Duodenal mucosa (tissue), 2 donors: ENCODE data around the gene TEAD1.
A peak's percentile ranks its signal among the peaks of the same experiment; 100 is the strongest.

Experiments
- H3K27ac ChIP-seq: one replicate; pipeline ENCODE4 v1.7.0; 2013; ENCODE audit warnings: low read depth, low read length
- H3K27me3 ChIP-seq, 2 donors: one replicate each; pipeline ENCODE4 v1.7.0; 2013; ENCODE audit warnings: low read length in 2 of 2, control low read depth in 1 of 2; ENCODE audit not compliant: insufficient read depth in 2 of 2, control insufficient read depth in 1 of 2
- H3K36me3 ChIP-seq, 2 donors: one replicate each; pipeline ENCODE4 v1.7.0; 2013; ENCODE audit warnings: low read length in 2 of 2, control low read depth in 1 of 2; ENCODE audit not compliant: insufficient read depth in 2 of 2, control insufficient read depth in 1 of 2
- H3K4me1 ChIP-seq, 2 donors: one replicate each; pipeline ENCODE4 v1.7.0; 2013; ENCODE audit warnings: low read length in 2 of 2, control low read depth in 1 of 2; ENCODE audit not compliant: insufficient read depth in 2 of 2, control insufficient read depth in 1 of 2
- H3K4me3 ChIP-seq, 2 donors: one replicate each; pipeline ENCODE4 v1.7.0; 2013; ENCODE audit warnings: low read length in 2 of 2, low read depth in 1 of 2
- H3K9ac ChIP-seq, 2 donors: one replicate each; pipeline ENCODE4 v1.7.0; 2013; ENCODE audit warnings: low read length in 2 of 2, low read depth in 1 of 2
- H3K9me3 ChIP-seq, 2 donors: one replicate each; pipeline ENCODE4 v1.7.0; 2013; ENCODE audit warnings: low read length in 2 of 2, control low read depth in 1 of 2; ENCODE audit not compliant: control insufficient read depth in 1 of 2

Gene TEAD1

GRCh38 chr11:12853325-12853651 is 179.1 kb downstream of the TEAD1 start:
- no peaks in the 10 kb centered on the region for H3K36me3 ChIP-seq
- no peaks in the 10 kb centered on the region for H3K27me3 ChIP-seq
- H3K9me3 ChIP-seq, result no peaks in the 10 kb centered on the region
- no peak overlapping the region for H3K27ac ChIP-seq
- peaks cover 20 to 37% of the 10 kb centered on the region in 2 donors for H3K4me1 ChIP-seq
- peak overlapping the region in 1 of 2 donors; percentile 31 for H3K4me3 ChIP-seq
- no peak overlapping the region for H3K9ac ChIP-seq

- no peaks in the 10 kb centered on the region for H3K36me3 ChIP-seq
- peak overlapping the region in 1 of 2 donors; percentile 31 for H3K4me3 ChIP-seq
- H3K27ac ChIP-seq, result peak overlapping the region; percentile 43
- H3K9ac ChIP-seq, result peak overlapping the region in 1 of 2 donors; percentile 44
- no peaks in the 10 kb centered on the region for H3K27me3 ChIP-seq
- peaks cover 20 to 37% of the 10 kb centered on the region in 2 donors for H3K4me1 ChIP-seq
- H3K9me3 ChIP-seq, result no peaks in the 10 kb centered on the region
Measured at GRCh38 chr11:12853652-12854296, 179.6 kb downstream of the TEAD1 start.

GRCh38 chr11:12854297-12854661 is 180.1 kb downstream of the TEAD1 start:
- Histone ChIP-seq H3K4me1 (peaks cover 20 to 37% of the 10 kb centered on the region in 2 donors), H3K27ac (peak overlapping the region; percentile 43), H3K4me3 (peak overlapping the region; percentile 22 to 31), H3K36me3 (no peaks in the 10 kb centered on the region), H3K27me3 (no peaks in the 10 kb centered on the region), H3K9me3 (no peaks in the 10 kb centered on the region), H3K9ac (peak overlapping the region in 1 of 2 donors; percentile 44)

- Histone ChIP-seq H3K9ac (no peak overlapping the region), H3K27ac (no peak overlapping the region), H3K4me1 (peaks cover 20 to 37% of the 10 kb centered on the region in 2 donors), H3K36me3 (no peaks in the 10 kb centered on the region), H3K27me3 (no peaks in the 10 kb centered on the region), H3K9me3 (no peaks in the 10 kb centered on the region), H3K4me3 (no peak overlapping the region)
Measured at GRCh38 chr11:12854829-12855228, 180.6 kb downstream of the TEAD1 start.

- Histone ChIP-seq H3K27ac (no peak overlapping the region), H3K36me3 (no peaks in the 10 kb centered on the region), H3K9ac (no peak overlapping the region), H3K4me3 (no peak overlapping the region), H3K4me1 (peaks cover 20 to 37% of the 10 kb centered on the region in 2 donors), H3K9me3 (no peaks in the 10 kb centered on the region), H3K27me3 (no peaks in the 10 kb centered on the region)
Measured at GRCh38 chr11:12856338-12856737, 182.1 kb downstream of the TEAD1 start.

- H3K27me3 ChIP-seq, result no peaks in the 10 kb centered on the region
- H3K4me1 ChIP-seq, result peaks cover 20 to 37% of the 10 kb centered on the region in 2 donors
- H3K36me3 ChIP-seq, result no peaks in the 10 kb centered on the region
- H3K4me3 ChIP-seq, result no peak overlapping the region
- H3K9ac ChIP-seq, result no peak overlapping the region
- no peaks in the 10 kb centered on the region for H3K9me3 ChIP-seq
- no peak overlapping the region for H3K27ac ChIP-seq
Measured at GRCh38 chr11:12857572-12857971, 183.4 kb downstream of the TEAD1 start.

GRCh38 chr11:12859872-12860657 is 185.8 kb downstream of the TEAD1 start:
- peaks cover 0 to 12% of the 10 kb centered on the region in 2 donors for H3K4me1 ChIP-seq
- no peak overlapping the region for H3K9ac ChIP-seq
- H3K27ac ChIP-seq, result no peak overlapping the region
- H3K36me3 ChIP-seq, result no peaks in the 10 kb centered on the region
- no peak overlapping the region for H3K4me3 ChIP-seq
- H3K27me3 ChIP-seq, result no peaks in the 10 kb centered on the region
- no peaks in the 10 kb centered on the region for H3K9me3 ChIP-seq

GRCh38 chr11:12860827-12861226 is 186.6 kb downstream of the TEAD1 start:
- H3K27me3 ChIP-seq, result no peaks in the 10 kb centered on the region
- no peak overlapping the region for H3K4me3 ChIP-seq
- H3K9ac ChIP-seq, result no peak overlapping the region
- H3K4me1 ChIP-seq, result peaks cover 0 to 6% of the 10 kb centered on the region in 2 donors
- no peaks in the 10 kb centered on the region for H3K9me3 ChIP-seq
- no peak overlapping the region for H3K27ac ChIP-seq
- no peaks in the 10 kb centered on the region for H3K36me3 ChIP-seq

- H3K27ac ChIP-seq, result no peak overlapping the region
- no peaks in the 10 kb centered on the region for H3K9me3 ChIP-seq
- no peaks in the 10 kb centered on the region for H3K4me1 ChIP-seq
- no peak overlapping the region for H3K4me3 ChIP-seq
- H3K9ac ChIP-seq, result no peak overlapping the region
- H3K36me3 ChIP-seq, result no peaks in the 10 kb centered on the region
- no peaks in the 10 kb centered on the region for H3K27me3 ChIP-seq
Measured at GRCh38 chr11:12862696-12863469, 188.7 kb downstream of the TEAD1 start.

- Histone ChIP-seq H3K4me1 (no peaks in the 10 kb centered on the region), H3K27me3 (no peaks in the 10 kb centered on the region), H3K9ac (no peak overlapping the region), H3K36me3 (no peaks in the 10 kb centered on the region), H3K9me3 (no peaks in the 10 kb centered on the region), H3K27ac (no peak overlapping the region), H3K4me3 (no peak overlapping the region)
Measured at GRCh38 chr11:12863605-12864121, 189.4 kb downstream of the TEAD1 start.
